ENCODE data around the gene MICAL3.

The MICAL3 gene

DNA sequence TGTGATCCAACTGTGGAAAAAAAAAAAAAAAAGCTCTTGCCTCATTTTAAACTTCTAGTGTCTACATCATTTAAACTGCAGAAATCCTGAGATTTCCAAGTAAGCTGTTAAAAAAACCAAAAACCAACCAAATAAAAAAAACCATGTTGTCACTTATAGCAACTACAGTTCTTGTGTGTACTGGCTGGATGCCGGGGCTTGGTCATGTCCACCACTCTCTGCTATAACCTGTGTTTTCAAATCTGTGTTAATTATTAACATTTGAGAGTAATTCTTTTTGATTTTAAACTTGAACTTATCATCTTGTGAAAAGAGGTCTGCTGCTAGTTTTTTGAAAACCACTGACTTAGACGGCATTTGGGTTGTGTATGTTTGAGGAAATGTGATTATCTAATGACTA is 217.9 kb downstream of the MICAL3 start:
- DNase-seq = no peak

DNA sequence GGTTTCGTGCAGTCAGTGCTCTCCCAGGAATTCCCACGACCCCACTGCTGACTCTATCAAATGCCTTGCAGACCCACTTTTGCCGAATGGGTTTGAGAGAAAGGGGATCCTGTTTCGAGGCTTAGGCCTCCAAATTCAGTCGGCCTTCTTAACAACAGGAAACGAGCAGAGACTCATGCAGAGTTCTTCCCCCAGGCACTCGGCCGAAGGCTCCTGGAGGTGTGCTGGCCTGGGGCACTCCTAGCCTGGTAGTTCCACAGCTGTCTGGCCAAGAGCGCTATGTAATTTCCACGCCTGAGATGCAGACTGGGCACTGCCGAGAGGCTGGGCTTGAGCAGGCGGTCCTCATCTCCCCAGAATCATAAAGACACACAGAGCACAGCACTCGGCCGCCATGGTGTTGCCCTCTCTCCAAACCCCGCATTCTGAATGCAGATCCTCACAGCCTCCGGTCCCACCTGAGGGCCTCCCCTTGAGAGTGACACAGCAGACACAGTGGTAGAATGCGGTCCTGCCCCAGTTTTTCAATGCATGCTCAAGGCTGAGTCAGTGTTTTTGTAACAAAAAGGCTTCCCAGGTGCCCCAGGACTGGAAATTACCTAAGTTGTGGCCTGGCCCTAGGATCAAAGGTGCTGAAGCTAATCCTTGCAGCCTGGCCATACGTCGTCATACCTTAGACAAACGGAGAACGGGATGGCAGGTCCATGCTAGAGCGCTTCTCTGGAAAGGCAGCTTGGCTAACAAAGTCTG is 219.9 kb downstream of the MICAL3 start:
- DNase-seq = no peak

DNA sequence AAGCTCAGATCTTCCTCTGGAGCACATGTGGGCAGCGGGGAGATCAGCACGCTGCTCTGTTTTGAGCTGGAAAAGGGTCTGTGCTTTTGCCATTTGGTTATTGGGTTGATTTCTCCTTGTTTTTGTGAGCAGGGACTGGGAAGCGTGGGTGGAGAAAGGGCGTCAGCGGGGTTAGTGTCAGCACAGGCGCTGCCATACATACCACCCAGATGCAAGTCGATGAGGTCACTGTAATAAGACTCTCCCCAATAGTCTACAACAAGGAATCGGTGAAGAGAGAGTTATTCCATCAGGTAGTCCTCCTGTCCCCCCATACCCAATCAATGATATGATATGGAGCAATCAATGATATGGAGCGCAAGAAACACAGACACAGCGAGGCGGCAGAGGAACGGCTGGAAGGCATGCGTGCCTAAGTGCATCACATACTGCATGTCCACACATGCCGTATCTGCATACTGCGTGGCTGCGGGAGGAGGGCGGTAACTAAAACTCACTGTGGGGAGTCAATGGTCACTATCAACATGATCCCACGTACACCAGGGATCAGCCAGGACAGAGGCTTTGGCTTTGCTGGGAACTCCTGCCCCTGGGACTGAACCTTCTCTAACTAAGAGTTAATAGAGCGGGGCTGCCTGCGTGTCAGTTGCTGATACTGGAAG is 220.6 kb downstream of the MICAL3 start:
- DNase-seq = no peak

DNA sequence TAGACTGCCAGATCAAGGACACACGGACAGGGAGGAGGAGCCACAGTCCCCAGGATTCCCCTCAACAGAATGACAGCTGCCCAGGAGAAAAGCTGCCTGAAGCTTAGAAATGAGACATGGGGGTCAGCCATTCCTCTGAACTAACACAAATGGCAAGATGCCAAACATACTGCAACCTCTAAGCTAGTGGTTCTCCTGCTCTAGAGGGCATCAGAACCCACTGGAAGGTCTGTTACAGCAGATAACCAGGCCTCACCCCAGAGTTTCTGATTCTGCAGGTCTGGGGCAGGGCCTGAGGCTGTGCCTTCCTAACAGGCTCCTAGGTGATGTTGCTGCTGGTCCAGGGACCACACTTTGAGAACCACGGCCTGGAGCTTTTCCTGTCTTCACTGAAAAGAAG is 221.5 kb downstream of the MICAL3 start:
- no peak for DNase-seq

DNA sequence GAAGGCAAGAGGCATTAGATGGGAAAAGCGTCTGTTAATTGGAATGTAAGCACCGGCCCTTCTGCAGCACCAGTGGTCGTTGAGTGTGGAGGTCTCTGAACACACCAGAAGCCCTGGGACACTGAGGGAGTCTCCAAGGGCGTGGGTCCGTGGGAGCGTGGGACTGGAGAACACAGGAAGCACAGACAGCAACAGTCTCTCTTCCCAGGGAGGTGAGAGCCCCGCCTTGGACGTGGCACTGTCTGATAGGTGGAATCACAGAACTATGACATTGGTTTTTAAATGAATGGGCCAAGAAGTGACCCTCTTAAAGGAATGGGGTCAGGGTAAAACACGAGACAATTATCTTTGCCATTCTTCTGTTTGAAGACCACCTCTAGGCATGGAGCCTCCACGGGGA is 221.9 kb downstream of the MICAL3 start:
- DNase-seq = no peak

DNA sequence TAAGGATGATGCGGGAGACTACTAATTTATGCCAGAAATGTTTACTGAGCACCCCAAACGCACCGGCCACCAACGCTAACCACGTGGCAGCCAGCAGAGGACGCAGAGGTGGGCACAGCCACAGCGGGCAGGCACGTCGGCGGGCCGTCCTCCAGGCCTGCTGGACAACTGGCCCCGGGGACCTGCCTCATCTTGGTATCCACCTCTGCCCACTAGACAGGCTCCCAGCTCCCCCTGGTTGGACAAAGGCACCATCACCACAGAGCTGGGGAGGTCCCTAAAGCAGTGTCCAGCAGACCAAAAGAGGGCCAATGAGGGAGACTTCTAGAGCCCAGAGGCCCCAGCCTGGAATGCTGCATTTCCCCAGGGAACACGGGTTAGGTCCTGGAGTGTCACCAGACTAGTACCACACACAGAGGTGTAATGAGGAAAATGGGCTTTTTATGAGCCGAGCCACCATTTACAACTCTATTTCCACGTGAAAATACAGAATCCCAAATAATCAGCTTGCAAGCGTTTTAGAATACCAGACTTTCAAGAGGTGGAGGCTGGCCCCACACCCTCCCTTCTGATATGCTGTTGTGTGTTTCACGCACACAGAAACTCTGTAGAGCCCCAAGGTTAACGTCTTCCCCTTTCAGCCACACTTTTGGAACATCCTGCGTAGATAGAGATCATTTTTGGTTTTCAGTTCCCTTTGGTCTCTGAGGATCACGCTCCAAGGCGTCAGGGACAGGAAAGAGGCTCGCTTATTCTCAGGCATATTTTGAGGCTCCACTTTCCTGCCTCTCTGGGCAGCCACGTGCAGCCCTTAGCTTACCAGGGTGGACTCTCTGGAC is 226.4 kb downstream of the MICAL3 start:
- DNase-seq = no peak

DNA sequence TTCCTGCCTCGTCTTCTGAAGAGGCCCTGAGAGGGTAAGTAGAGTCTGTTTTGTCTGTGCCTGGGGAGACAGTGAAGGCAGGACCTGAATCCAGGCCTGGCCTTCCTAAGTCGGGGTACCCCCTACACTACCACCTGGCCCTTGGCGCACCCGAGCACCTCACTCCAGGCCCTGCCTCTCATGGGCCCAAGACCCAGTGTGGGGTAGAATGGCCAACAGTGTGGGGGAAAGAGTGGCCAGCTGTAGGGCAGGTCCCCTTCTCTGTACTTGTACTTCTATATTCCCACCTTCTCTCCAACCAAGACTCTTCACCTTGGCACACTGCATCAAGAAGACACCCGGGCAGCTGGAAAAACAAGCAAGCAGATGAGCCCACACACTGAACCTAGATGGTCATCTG is 227.7 kb downstream of the MICAL3 start:
- DNase-seq = no peak

DNA sequence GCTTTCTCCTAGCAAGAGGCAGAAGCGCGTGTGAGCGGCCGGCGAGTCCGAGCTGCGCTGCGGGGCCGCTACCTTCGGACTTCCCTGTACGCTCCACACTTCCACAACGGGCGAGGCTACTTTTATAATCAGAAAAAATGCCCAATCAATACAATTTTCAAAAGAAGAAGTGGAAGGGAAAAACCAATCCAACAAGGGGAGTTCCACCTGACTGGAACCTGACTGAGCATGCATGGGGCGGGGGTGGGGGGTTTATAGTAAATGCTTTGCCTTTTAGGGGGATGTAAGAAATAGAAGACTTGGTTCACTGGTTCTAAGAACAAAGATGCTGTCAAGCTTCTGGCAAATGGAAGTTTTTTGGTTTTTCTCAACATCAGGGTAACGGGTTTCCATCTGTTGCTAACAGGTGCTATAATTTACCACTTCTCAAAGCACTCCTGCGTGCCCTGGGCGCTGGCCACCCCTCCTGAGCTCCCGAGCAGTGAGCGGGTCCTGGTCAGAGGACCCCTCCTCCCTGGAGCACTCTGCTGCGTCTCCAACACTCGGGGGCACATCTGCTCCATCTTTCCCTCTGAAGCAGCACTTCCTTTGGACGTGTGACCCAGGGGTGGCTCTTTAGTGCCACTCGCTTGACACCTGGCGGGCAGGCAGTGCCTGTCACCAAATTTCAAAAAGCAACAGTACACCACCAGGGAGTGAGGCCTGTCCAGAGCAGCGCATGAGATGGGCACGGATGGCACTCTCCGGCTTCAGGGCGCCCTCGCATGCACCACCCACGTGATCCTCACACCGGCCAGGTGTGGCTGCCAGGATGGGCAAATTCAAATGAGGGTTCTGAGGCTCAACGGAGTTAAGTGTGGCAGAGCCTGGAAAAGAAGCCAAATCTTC is 228.5 kb downstream of the MICAL3 start:
- DNase-seq = no peak

DNA sequence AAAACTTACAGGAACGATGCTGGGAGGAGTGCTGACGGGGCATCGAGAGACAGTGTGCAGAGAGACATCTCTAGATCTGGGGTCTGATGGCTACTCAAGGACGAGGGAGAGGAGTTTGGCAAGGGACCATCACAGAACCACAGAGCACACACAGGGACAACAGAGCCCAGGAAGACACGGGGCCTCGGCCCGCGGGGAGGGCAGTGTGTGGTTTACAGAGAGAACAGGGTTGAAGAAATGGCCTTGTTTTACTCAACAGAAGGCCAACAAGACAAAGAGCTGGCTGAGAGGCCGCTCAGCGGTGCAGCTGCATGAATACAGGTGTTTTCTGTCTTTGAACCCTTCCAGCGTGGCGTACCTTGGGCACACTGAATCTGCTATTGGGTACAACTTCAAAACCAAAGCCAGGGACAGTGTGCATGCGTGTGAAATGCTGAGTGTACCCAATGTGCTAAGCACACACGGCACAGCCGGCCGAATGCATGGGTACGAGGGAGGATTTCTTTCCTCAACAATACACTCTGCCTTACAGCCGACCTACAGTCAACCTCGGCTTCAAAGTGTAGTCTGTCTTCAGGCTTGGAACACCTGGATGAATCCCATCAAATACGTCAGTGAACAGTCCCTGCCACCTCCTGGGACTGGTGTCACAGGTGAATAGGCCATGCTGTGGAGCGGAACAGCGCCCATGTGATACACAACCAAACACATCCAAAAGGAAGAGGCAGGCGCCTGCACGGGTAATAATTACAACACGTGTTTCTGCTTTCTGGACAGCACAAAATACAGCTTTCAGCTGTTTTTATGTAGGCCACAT is 229.4 kb downstream of the MICAL3 start:
- no peak for DNase-seq

DNA sequence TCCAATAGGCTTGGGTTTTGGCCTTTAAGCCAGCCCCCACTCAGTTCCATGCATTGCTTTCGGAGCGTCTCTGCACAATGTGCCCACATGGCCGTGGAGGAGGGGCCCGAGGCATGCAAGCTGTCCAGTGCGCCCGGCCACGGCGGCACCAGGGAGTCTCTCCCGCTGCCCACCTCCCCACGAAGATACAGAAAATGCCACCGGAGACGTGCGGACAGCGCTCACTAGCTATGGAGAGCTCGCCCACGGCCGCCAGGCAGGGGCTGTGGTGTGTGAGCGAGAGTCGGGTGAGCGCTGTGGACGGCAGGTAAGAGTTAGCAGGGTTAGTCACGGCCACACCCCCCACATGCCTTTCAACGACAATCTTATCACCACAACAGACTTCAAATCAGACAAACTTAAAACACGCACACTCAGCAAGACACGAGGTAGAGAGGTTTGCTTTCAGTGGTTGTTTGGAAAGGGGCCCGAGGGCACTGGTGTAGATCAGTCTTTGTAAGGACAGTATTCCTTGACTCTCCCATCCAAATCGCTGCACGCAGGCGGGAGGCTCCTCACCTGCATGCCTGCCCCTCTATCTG is 231.4 kb downstream of the MICAL3 start:
- no peak for DNase-seq

DNA sequence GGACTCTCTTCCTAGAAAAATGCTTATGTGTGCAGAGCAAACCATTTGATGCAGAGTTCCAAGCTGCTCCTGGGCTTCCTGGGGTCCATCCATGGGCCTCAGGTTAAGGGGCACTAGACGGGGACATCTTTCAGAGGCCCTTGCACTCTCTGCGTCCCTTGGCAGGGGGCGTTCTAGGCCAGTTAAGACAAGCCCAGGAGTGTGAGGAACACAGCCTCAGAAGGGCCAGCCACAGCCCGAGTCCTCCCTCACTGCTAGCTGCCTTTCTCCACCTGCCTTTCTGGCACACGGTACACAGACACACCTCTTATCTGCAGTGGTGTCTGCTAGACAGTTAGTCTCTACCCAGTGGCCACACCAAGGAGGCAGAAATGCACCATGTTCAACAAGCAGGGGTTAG is 232.1 kb downstream of the MICAL3 start:
- DNase-seq = no peak

DNA sequence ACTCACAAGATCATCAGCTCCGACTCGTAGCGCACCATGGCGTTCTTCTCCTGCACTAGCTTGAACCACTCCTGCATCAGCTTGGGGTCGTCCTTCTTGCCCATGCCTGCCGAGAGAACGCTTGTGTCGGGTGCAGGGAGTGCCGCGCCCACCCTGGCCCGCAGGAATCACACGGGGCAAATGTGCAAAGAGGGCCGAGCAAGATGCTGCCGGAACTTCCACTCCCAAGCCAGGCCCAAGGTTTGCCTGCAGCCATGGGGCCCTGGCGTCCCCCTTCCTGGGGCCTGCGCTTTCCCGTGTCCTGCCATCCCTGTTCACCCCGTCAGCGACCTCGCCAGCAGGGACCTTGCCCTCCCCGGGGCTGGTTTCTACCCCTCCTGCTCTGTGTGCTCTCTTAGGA is 233.2 kb downstream of the MICAL3 start:
- DNase-seq = no peak

DNA sequence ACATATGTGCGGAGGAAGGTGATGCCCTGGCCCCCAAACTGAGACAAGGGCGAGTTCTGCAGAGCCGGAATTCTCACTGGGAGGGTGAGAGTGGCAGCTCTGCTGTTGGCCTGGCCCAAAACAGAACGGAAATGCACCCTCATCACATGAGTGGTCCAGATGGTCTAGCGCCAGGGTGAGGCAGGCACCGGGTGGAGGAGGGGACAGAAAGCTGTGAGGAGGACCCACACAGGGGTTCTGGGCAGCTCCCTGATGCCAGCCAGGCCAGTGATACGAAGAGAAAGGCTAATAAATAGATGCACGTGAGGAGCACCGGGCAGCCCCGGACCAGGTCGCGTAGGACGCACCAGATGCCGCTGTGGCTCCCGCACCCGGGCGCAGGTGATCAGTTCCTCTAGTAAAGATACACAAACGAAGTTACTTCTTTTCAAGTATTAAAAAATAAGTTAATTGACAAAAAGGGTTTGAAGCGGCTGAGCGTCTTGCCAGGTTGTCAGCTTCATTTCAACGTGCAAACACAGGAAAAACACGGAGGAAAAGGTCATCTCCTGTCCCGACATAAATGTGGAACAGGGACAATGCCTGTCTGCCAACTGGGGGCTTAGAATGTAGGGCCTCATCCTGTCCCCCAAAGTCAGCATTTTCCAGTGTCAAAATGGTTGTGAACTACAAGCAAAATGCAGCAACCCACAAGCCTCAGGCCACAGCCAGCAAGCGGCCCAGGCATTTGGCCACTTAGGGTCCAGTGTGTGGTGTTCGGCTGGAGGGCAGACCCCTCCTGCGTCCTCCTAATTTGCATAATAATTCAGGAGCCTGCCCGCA is 234.8 kb downstream of the MICAL3 start:
- no peak for DNase-seq

DNA sequence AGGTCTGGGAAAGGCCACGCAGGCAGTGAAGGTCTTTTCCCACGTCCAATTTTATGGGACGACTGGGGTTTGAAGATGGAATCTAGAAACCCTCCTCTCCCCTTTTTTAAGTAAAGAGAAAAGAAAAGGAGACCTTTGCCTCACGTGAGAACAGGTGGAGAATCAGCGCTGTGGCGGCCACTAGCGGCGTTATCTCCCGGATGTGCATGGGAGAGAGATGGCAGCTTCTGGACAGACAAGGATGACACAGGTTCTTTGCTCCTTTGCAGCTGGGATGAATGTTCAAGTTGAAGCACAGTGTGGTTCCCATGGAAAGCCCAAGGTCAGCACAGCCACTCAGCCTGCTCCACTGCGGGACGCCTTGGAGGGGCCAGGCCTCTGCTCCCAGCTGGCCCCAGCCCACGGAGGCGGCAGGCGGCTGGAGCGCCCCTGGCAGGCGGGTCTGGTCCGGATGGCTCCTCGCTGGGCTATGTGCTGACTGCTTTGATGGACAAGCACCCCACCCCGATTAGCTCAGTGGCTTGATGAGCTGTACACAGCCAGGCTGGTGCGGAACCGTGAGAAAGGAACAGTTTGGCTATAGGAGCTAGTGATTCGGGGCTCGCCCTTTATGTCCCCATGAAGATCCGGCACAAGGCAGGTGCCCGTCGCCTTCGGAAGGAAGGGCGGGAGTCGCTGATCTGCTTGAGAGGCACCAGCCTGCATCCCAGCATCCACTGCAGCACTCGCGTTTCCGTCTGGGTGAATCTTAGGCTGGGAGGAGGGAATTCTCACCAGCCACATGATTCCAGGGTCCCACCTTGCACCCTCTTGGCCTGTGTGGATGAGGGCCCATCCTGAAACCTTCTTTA is 235.6 kb downstream of the MICAL3 start:
- no peak for DNase-seq

DNA sequence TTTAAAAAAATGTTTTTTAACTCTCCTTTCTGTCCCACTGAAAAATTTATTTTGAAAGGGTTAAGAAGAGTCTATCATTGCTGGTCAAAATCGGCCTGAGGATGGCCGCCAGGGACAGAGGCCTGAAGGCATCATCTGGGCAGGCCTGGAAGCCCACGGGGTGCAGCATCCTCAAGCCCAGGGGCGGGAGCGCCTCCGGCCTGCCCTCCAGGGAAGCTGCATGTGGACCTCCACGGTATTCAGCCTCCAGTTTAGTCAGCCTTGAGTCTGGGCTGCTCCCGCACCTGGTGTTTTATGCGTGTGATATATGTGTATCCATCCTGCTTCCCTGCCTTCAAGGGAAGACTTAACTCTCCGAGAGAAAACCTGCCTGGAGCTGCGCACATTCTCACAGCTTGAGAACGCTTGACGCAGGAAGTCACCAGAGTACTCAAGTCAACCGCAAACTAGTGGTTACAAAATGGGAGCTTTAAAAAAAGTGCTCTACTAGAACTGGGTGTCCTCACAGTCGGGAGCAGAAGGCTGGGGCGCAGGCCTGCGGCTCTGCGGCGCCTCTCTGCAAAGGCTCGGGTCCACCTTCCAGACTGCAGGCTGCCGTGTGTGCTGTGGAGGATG is 236.5 kb downstream of the MICAL3 start:
- no peak for DNase-seq

DNA sequence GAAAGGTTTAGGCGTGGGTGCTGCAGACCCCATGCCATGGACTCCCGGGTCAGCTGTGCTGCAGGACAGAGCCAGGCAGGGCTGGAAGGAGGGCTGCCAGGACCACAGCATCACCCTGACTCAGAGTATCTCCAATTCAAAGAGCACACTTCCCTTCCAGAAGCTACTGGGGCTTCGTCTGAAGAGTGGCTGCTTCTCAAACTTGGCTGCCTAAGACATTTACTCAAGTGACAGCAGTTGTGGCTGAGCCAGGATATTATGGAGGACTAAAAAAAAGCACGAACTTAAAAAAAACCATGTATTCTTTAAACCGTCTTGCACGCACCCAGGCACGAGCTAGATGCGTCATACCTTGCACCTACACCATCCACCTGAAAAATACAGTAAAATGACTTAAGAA is 237.1 kb downstream of the MICAL3 start:
- no peak for DNase-seq

DNA sequence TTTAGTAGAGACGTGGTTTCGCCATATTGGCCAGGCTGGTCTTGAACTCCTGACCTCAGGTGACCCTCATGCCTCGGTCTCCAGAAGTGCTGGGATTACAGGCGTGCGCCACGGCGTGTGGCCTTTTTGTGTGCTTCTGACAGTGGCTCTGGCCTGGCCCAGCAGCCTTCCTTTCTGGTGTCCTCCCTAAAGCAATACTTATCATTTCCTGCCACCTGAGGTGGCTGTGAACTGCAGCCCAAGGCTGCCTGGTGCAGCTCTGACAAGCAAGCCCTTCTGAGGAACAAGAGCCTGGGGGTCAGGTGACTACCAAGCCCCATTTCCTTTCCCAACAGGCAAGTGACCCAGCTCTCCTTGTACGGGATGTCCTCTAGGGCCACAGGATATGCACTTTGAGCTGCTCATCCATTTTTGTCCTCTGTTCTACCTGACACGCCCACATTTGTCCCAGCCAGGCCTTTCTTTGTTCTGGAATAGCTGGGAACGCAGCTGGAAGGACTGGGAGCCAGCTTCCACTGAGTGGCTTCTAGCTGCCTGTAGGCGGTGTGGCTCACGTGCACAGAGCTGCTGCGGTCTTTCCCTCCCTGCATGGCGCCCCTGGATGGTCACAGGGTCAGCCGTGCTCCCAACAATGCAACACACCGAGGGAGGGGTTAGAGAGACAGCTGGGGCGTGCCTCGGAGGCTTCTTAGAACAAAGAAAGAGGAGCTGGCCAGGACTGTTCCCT is 237.8 kb downstream of the MICAL3 start:
- DNase-seq = no peak

All from SHP77 (cell line).